HEK293 (cell line): Measurements from ENCODE around the gene UMAD1.

Experiments
- CTCF ChIA-PET: fragments of 350-600 bp; formaldehyde crosslinking; extraction: SDS; loops from one replicate; lab custom pipeline; 2021; ENCODE audit warnings: antibody characterized with exemption; lab: Yijun Ruan, JAX
- POLR2A ChIA-PET: fragments of 300-600 bp; formaldehyde crosslinking; extraction: SDS; loops from one replicate; lab custom pipeline; 2020; ENCODE audit warnings: antibody characterized with exemption, inconsistent platforms; lab: Yijun Ruan, JAX
- H3K27ac ChIP-seq: fragments of 200-500 bp; sonication (Bioruptor generic); 2 replicates; pipeline ENCODE4 v1.5.1; 2014; ENCODE audit warnings: low read depth, low read length, control low read depth, inconsistent platforms; ENCODE audit errors: extremely low read depth
- H3K36me3 ChIP-seq, 2 experiments: fragments of 200-500 bp in 1 of 2; sonication (Bioruptor generic) in 1 of 2; 1 replicate in 1 of 2; 2 replicates in 1 of 2; pipeline ENCODE4 v1.5.1; 2014 to 2017; ENCODE audit warnings: inconsistent platforms in 2 of 2, low read length in 2 of 2; ENCODE audit not compliant: control insufficient read depth in 2 of 2, insufficient read depth in 1 of 2
- H3K4me1 ChIP-seq: fragments of 200-500 bp; sonication (Bioruptor generic); 2 replicates; pipeline ENCODE4 v1.5.1; 2014; ENCODE audit warnings: mild to moderate bottlenecking, low read length, inconsistent platforms; ENCODE audit not compliant: control insufficient read depth, insufficient read depth
- H3K4me3 ChIP-seq: 2 replicates; pipeline ENCODE4 v1.5.1; 2011; ENCODE audit warnings: low read depth, mild to moderate bottlenecking, control low read depth, low read length, moderate library complexity
- H3K9me3 ChIP-seq: fragments of 200-500 bp; sonication (Bioruptor generic); 2 replicates; pipeline ENCODE4 v1.5.1; 2014; ENCODE audit warnings: low read depth, low read length, inconsistent platforms; ENCODE audit not compliant: control insufficient read depth, insufficient read depth
- BCL6B ChIP-seq: fragments of 450-650 bp; formaldehyde crosslinking; IDR thresholded peaks from 2 replicates; pipeline ENCODE4 v1.5.1; 2017; ENCODE audit warnings: missing biosample characterization, missing genetic modification characterization
- HIC1 ChIP-seq: fragments of 450-650 bp; formaldehyde crosslinking; IDR thresholded peaks from 2 replicates; pipeline ENCODE4 v1.5.1; 2016; ENCODE audit warnings: missing biosample characterization, missing genetic modification characterization
- MZF1 ChIP-seq: fragments of 450-650 bp; formaldehyde crosslinking; IDR thresholded peaks from 2 replicates; pipeline ENCODE4 v1.5.1; 2017; ENCODE audit warnings: missing biosample characterization, missing genetic modification characterization, borderline replicate concordance
- ZBTB1 ChIP-seq: fragments of 450-650 bp; formaldehyde crosslinking; IDR thresholded peaks from 2 replicates; pipeline ENCODE4 v1.5.1; 2016; ENCODE audit warnings: missing biosample characterization, missing genetic modification characterization
- ZBTB20 ChIP-seq: fragments of 450-650 bp; formaldehyde crosslinking; IDR thresholded peaks from 2 replicates; pipeline ENCODE4 v1.5.1; 2016; ENCODE audit warnings: missing biosample characterization, missing genetic modification characterization
- ZFP69B ChIP-seq: fragments of 450-650 bp; formaldehyde crosslinking; IDR thresholded peaks from 2 replicates; pipeline ENCODE4 v1.5.1; 2016; ENCODE audit warnings: missing biosample characterization, missing genetic modification characterization
- ZNF175 ChIP-seq: fragments of 450-650 bp; formaldehyde crosslinking; IDR thresholded peaks from 2 replicates; pipeline ENCODE4 v1.5.1; 2016; ENCODE audit warnings: missing biosample characterization, missing genetic modification characterization
- ZNF362 ChIP-seq: fragments of 450-650 bp; formaldehyde crosslinking; IDR thresholded peaks from 2 replicates; pipeline ENCODE4 v1.5.1; 2016; ENCODE audit warnings: missing biosample characterization, missing genetic modification characterization
- ZNF366 ChIP-seq: fragments of 450-650 bp; formaldehyde crosslinking; conservative IDR thresholded peaks from 2 replicates; pipeline ENCODE4 v1.5.1; 2016; ENCODE audit warnings: missing biosample characterization, missing genetic modification characterization
- ZNF398 ChIP-seq: fragments of 450-650 bp; formaldehyde crosslinking; IDR thresholded peaks from 2 replicates; pipeline ENCODE4 v1.5.1; 2017; ENCODE audit warnings: missing biosample characterization, missing genetic modification characterization
- ZNF48 ChIP-seq: fragments of 450-650 bp; formaldehyde crosslinking; IDR thresholded peaks from 2 replicates; pipeline ENCODE4 v1.5.1; 2016; ENCODE audit warnings: missing biosample characterization, missing genetic modification characterization
- ZNF561 ChIP-seq: fragments of 450-650 bp; IDR thresholded peaks from 2 replicates; pipeline ENCODE4 v1.5.1; 2018; ENCODE audit warnings: missing biosample characterization, missing genetic modification characterization, borderline replicate concordance
- ZNF585B ChIP-seq: fragments of 450-650 bp; formaldehyde crosslinking; IDR thresholded peaks from 2 replicates; pipeline ENCODE4 v1.5.1; 2016; ENCODE audit warnings: missing biosample characterization, missing genetic modification characterization
- ZNF624 ChIP-seq: fragments of 450-650 bp; formaldehyde crosslinking; IDR thresholded peaks from 2 replicates; pipeline ENCODE4 v1.5.1; 2017; ENCODE audit warnings: missing biosample characterization, missing genetic modification characterization
- ZNF692 ChIP-seq: fragments of 450-650 bp; formaldehyde crosslinking; IDR thresholded peaks from 2 replicates; pipeline ENCODE4 v1.5.1; 2016; ENCODE audit warnings: missing biosample characterization, missing genetic modification characterization
- ZNF704 ChIP-seq: fragments of 450-650 bp; formaldehyde crosslinking; IDR thresholded peaks from 2 replicates; pipeline ENCODE4 v1.5.1; 2016; ENCODE audit warnings: missing biosample characterization, missing genetic modification characterization
- ZNF777 ChIP-seq: fragments of 450-650 bp; formaldehyde crosslinking; IDR thresholded peaks from 2 replicates; pipeline ENCODE4 v1.5.1; 2017; ENCODE audit warnings: missing biosample characterization, missing genetic modification characterization, borderline replicate concordance
- ZSCAN16 ChIP-seq: fragments of 450-650 bp; formaldehyde crosslinking; IDR thresholded peaks from 2 replicates; pipeline ENCODE4 v1.5.1; 2016; ENCODE audit warnings: missing biosample characterization, missing genetic modification characterization

UMAD1 gene

GRCh38 chr7:7921830-7922229 is 281.3 kb downstream of the UMAD1 start:
- Histone ChIP-seq H3K4me1 (peaks cover 9% of the 10 kb centered on the region), H3K4me3 (no peak overlapping the region), H3K36me3 (no peaks in the 10 kb centered on the region), H3K27ac (no peak overlapping the region), H3K9me3 (no peaks in the 10 kb centered on the region)
- POLR2A ChIA-PET: no interaction called here
- CTCF ChIA-PET: no interaction called here
- TF ChIP-seq ZNF366 (no peak), ZNF585B (no peak), ZNF561 (tag by site-specific recombination) (no peak), ZNF175 (tag by site-specific recombination) (no peak), ZBTB20 (no peak), ZNF362 (tag by site-specific recombination) (no peak), ZNF777 (no peak), MZF1 (tag by site-specific recombination) (no peak), ZBTB1 (no peak)

GRCh38 chr7:7922684-7923385 is 282.3 kb downstream of the UMAD1 start:
- Histone ChIP-seq H3K4me3 (no peak overlapping the region), H3K9me3 (no peaks in the 10 kb centered on the region), H3K36me3 (no peaks in the 10 kb centered on the region), H3K27ac (no peak overlapping the region), H3K4me1 (peaks cover 9% of the 10 kb centered on the region)
- ChIA-PET POLR2A (no interaction called here), CTCF (no interaction called here)
- TF ChIP-seq BCL6B: no peak
- no peak for TF ChIP-seq ZNF704 (tag by site-specific recombination)
- TF ChIP-seq HIC1 (tag by site-specific recombination): no peak
- TF ChIP-seq ZSCAN16: no peak
- no peak for TF ChIP-seq ZNF692
- TF ChIP-seq ZNF48 (tag by site-specific recombination): no peak
- no peak for TF ChIP-seq ZNF624 (tag by site-specific recombination)
- no peak for TF ChIP-seq ZFP69B (tag by site-specific recombination)
- TF ChIP-seq ZNF366: no peak
- no peak for TF ChIP-seq ZNF398 (tag by site-specific recombination)
- TF ChIP-seq, all 188 proteins: peak for 0
